DOHH2 (cell line): ENCODE data around the gene CPEB1.

Experiments used
- H3F3A ChIP-seq: fragments of 200-600 bp; sonication (generic), shearing (Covaris generic); 2 replicates; pipeline ENCODE4 v1.6.0; 2016; ENCODE audit warnings: antibody characterized with exemption, mild to moderate bottlenecking; ENCODE audit not compliant: control insufficient read depth, insufficient read depth
- H3K27ac ChIP-seq: fragments of 200-600 bp; sonication (generic); 2 replicates; pipeline ENCODE4 v1.5.1; 2014; ENCODE audit warnings: low read depth, mild to moderate bottlenecking, low read length, moderate library complexity
- H3K27me3 ChIP-seq: fragments of 200-600 bp; sonication (generic); 2 replicates; pipeline ENCODE4 v1.6.1; 2014; ENCODE audit warnings: mild to moderate bottlenecking, low read length, mixed read lengths; ENCODE audit not compliant: control insufficient read depth
- H3K36me3 ChIP-seq: fragments of 200-600 bp; sonication (generic); 2 replicates; pipeline ENCODE4 v1.6.1; 2014; ENCODE audit warnings: mild to moderate bottlenecking, low read length, moderate library complexity, mixed read lengths; ENCODE audit not compliant: control insufficient read depth
- H3K4me1 ChIP-seq: fragments of 200-600 bp; sonication (generic); 2 replicates; pipeline ENCODE4 v1.6.1; 2014; ENCODE audit warnings: mild to moderate bottlenecking, low read length, mixed read lengths; ENCODE audit not compliant: control insufficient read depth
- H3K4me2 ChIP-seq: fragments of 200-600 bp; sonication (generic); 2 replicates; pipeline ENCODE4 v1.6.0; 2014; ENCODE audit warnings: mild to moderate bottlenecking, low read length, moderate library complexity
- H3K4me3 ChIP-seq: fragments of 200-600 bp; sonication (generic); 2 replicates; pipeline ENCODE4 v1.5.1; 2014; ENCODE audit warnings: mild to moderate bottlenecking, low read length, mixed read lengths
- H3K79me2 ChIP-seq: fragments of 200-600 bp; sonication (generic); 2 replicates; pipeline ENCODE4 v1.6.1; 2014; ENCODE audit warnings: mild to moderate bottlenecking, low read length, mixed read lengths; ENCODE audit not compliant: control insufficient read depth
- H3K9me2 ChIP-seq: fragments of 200-600 bp; sonication (generic); replicated peaks from 2 replicates; pipeline ENCODE4 v1.6.1; 2014; ENCODE audit warnings: mild to moderate bottlenecking, low read length, mixed read lengths; ENCODE audit not compliant: control insufficient read depth
- H3K9me3 ChIP-seq: fragments of 200-600 bp; sonication (generic); 2 replicates; pipeline ENCODE4 v1.6.1; 2014; ENCODE audit warnings: antibody characterized with exemption, low read length, mixed read lengths; ENCODE audit not compliant: control insufficient read depth, insufficient read depth
- H4K20me1 ChIP-seq: fragments of 200-600 bp; sonication (generic); 2 replicates; pipeline ENCODE4 v1.6.0; 2014; ENCODE audit warnings: low read depth, mild to moderate bottlenecking, antibody characterized with exemption, low read length, moderate library complexity; ENCODE audit not compliant: control insufficient read depth, insufficient read depth
- EZH2phosphoT487 ChIP-seq: fragments of 200-600 bp; sonication (generic); IDR thresholded peaks from 2 replicates; pipeline ENCODE4 v1.6.1; 2017; ENCODE audit warnings: borderline replicate concordance, mild to moderate bottlenecking, antibody characterized with exemption, low read length, moderate library complexity, mixed read lengths
- TF ChIP-seq, protein P1 (sequence below): fragments of 200-600 bp; sonication (generic); IDR thresholded peaks from one replicate; pipeline ENCODE4 v1.5.1; 2014; ENCODE audit warnings: antibody characterized with exemption, mild to moderate bottlenecking, low read depth, low read length; ENCODE audit not compliant: poor library complexity, severe bottlenecking

The CPEB1 gene

DNA sequence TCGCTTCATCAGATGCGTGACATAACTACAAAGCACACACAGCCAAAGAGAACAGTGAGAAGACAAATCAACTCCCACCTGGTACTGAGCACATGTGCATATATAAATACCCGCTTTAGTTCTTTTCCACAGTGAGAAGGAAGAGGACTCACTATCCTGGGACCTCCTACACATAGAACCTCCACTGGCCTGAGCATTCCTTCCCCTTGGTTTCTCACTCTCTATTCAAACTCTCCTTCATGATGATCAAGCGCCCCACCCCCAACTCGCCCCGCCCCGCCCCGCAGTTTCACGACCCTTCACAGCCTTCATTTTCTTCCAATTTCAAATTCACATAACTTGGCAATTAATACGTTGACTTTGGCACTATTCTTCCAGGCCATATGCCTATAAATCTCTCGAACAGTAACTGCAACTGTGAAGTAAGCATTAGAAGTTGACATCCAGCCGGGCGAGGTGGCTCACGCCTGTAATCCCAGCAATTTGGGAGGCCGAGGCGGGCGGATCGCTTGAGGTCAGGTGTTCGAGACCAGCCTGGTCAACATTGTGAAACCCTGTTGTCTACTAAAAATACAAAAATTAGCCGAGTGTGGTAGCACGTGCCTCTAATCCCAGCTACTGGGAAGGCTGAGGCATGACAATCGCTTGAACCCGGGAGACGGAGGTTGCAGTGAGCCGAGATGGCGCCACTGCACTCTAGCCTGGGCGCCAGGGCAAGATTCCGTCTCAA is 108.0 kb downstream of the CPEB1 start:
- peaks cover 52% of the 10 kb centered on the region for H3F3A ChIP-seq
- H3K79me2 ChIP-seq, result peaks cover 53% of the 10 kb centered on the region
- no peaks in the 10 kb centered on the region for H3K27me3 ChIP-seq
- TF ChIP-seq EZH2phosphoT487, result no peak
- TF ChIP-seq, protein P1, sequence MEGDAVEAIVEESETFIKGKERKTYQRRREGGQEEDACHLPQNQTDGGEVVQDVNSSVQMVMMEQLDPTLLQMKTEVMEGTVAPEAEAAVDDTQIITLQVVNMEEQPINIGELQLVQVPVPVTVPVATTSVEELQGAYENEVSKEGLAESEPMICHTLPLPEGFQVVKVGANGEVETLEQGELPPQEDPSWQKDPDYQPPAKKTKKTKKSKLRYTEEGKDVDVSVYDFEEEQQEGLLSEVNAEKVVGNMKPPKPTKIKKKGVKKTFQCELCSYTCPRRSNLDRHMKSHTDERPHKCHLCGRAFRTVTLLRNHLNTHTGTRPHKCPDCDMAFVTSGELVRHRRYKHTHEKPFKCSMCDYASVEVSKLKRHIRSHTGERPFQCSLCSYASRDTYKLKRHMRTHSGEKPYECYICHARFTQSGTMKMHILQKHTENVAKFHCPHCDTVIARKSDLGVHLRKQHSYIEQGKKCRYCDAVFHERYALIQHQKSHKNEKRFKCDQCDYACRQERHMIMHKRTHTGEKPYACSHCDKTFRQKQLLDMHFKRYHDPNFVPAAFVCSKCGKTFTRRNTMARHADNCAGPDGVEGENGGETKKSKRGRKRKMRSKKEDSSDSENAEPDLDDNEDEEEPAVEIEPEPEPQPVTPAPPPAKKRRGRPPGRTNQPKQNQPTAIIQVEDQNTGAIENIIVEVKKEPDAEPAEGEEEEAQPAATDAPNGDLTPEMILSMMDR, result peak; percentile 28
- H3K4me1 ChIP-seq, result peaks cover 26% of the 10 kb centered on the region
- H3K4me3 ChIP-seq, result peak overlapping the region; percentile 86
- H3K36me3 ChIP-seq, result peaks cover 62% of the 10 kb centered on the region
- H3K4me2 ChIP-seq, result peak overlapping the region; percentile 91
- H3K9me2 ChIP-seq, result no peaks in the 10 kb centered on the region
- peak overlapping the region; percentile 81 for H3K27ac ChIP-seq
- no peaks in the 10 kb centered on the region for H3K9me3 ChIP-seq
- H4K20me1 ChIP-seq, result peaks cover 27% of the 10 kb centered on the region

- H3K27ac ChIP-seq, result 0 out of 2 replicates have a peak overlapping the region, but pooled peaks have one; percentile 81
- H3K4me1 ChIP-seq, result peaks cover 33% of the 10 kb centered on the region
- H3K9me2 ChIP-seq, result no peaks in the 10 kb centered on the region
- H3F3A ChIP-seq, result peaks cover 58% of the 10 kb centered on the region
- H3K4me2 ChIP-seq, result peak overlapping the region; percentile 91
- H4K20me1 ChIP-seq, result peaks cover 27% of the 10 kb centered on the region
- peaks cover 53% of the 10 kb centered on the region for H3K79me2 ChIP-seq
- no peak for TF ChIP-seq EZH2phosphoT487
- TF ChIP-seq, protein P1, result no peak
- peaks cover 74% of the 10 kb centered on the region for H3K36me3 ChIP-seq
- H3K9me3 ChIP-seq, result no peaks in the 10 kb centered on the region
- no peaks in the 10 kb centered on the region for H3K27me3 ChIP-seq
- peak overlapping the region; percentile 86 for H3K4me3 ChIP-seq
Observed at GRCh38 chr15:82537351-82537908, 109.7 kb downstream of the CPEB1 start.

DNA sequence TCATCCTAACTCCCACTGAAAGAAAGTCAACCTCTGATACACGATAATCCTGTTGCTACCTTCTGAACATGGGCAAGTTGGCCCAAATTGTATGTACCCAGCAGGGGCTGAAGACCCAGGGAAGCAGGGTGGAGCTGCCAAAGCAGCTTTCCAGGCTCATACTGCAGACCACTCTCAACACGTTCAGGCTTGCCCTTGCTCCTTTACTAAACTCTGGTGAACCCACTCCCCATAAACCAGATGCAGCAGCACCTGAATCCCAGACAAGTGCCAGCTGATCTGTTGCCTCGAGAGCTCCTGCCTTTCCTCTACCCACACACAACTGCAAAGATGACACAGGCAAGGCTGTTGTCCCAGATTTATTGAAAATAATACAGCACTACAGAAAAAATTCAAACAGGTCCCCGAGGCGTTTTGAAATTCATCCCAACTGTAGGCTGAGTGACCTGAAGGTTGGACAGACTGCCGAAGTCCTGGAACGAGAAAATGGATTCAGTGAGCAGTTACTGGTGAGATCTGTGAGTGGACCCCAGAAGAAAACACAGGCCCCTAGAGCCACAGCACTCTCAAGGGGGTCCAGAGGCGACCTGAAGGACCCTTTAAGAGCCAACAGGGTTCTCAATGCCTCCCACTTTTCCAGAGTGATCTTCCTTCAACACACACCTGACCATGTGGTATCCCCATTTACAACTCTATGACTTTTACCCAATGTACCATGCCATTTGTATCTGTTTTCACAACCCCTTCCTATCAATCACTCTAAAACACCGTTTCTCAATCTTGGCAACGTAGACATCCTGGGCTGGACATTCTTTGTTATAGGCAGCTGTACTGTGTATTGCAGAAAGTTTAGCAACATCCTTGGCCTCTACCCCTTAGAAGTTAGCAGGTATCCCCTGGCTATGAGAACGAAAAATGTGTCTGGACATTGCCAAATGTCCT is 110.5 kb downstream of the CPEB1 start:
- peaks cover 74% of the 10 kb centered on the region for H3K36me3 ChIP-seq

More for the DNA sequence above, 110.5 kb downstream of the CPEB1 start:
- Histone ChIP-seq H3K27ac (0 out of 2 replicates have a peak overlapping the region, but pooled peaks have one; percentile 2), H3K4me3 (no peak overlapping the region), H3K9me3 (no peaks in the 10 kb centered on the region), H3K9me2 (no peaks in the 10 kb centered on the region), H3K27me3 (no peaks in the 10 kb centered on the region), H3K79me2 (peaks cover 53% of the 10 kb centered on the region), H3K4me1 (peaks cover 40% of the 10 kb centered on the region), H4K20me1 (peaks cover 27% of the 10 kb centered on the region), H3K4me2 (peak overlapping the region; percentile 91; the same call in 1 of the 2 replicates), H3F3A (peaks cover 58% of the 10 kb centered on the region)
- TF ChIP-seq, protein P1, result no peak
- no peak for TF ChIP-seq EZH2phosphoT487
